Measurements from ENCODE around the gene GRHL1.

DNA sequence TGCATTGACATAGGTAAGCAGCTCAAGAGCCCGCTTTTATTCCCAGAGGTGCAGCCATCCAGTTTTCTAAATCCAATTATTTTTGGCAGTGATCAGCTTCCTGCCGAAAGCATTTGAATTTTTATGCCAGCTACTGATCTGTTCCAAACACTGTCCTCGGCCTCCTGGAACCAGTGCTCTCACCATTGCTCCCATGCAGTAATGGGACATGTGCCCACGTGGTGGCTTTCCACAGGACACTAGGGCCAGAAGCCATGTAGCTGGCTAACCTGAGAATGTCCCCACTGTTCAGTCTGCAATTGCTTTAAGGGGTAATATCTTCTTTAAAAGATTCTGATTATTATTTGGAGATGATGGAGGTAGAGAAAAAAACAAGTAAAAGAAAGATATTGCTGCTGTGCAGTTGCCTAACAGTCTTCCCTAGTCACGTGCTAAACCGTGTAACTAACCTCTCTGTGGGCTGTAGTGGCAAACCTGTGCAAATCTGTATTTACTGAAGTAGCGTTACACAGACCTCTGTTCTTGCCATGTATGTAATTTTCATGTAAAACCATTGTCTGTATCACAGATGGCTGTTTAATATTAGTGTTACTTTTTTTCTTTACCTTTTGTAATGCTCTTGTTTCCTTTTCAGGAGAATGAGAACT, 13.0 kb downstream of the GRHL1 start:
- TF ChIP-seq, protein P1, sequence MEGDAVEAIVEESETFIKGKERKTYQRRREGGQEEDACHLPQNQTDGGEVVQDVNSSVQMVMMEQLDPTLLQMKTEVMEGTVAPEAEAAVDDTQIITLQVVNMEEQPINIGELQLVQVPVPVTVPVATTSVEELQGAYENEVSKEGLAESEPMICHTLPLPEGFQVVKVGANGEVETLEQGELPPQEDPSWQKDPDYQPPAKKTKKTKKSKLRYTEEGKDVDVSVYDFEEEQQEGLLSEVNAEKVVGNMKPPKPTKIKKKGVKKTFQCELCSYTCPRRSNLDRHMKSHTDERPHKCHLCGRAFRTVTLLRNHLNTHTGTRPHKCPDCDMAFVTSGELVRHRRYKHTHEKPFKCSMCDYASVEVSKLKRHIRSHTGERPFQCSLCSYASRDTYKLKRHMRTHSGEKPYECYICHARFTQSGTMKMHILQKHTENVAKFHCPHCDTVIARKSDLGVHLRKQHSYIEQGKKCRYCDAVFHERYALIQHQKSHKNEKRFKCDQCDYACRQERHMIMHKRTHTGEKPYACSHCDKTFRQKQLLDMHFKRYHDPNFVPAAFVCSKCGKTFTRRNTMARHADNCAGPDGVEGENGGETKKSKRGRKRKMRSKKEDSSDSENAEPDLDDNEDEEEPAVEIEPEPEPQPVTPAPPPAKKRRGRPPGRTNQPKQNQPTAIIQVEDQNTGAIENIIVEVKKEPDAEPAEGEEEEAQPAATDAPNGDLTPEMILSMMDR (IDR thresholded peaks at IDR 0.05), result no peak
- TF ChIP-seq ZFX (IDR thresholded peaks at IDR 0.05; ENCODE audit: borderline replicate concordance), result no peak
